Erythroblast (primary cell): ENCODE measurements around the gene CASP2.

Source experiments
- DNase-seq, 2 experiments: peaks; one replicate each; lab custom pipeline; 2025; lab: John Stamatoyannopoulos, UW
- GATA1 ChIP-seq: IDR thresholded peaks from 2 replicates; pipeline ENCODE4 v1.6.1; 2011; ENCODE audit warnings: low read depth, mild to moderate bottlenecking, control low read depth, low read length, moderate library complexity
- POLR2A ChIP-seq: IDR thresholded peaks from 2 replicates; pipeline ENCODE4 v1.6.1; 2011; ENCODE audit warnings: mild to moderate bottlenecking, low read length

CASP2 gene

DNA sequence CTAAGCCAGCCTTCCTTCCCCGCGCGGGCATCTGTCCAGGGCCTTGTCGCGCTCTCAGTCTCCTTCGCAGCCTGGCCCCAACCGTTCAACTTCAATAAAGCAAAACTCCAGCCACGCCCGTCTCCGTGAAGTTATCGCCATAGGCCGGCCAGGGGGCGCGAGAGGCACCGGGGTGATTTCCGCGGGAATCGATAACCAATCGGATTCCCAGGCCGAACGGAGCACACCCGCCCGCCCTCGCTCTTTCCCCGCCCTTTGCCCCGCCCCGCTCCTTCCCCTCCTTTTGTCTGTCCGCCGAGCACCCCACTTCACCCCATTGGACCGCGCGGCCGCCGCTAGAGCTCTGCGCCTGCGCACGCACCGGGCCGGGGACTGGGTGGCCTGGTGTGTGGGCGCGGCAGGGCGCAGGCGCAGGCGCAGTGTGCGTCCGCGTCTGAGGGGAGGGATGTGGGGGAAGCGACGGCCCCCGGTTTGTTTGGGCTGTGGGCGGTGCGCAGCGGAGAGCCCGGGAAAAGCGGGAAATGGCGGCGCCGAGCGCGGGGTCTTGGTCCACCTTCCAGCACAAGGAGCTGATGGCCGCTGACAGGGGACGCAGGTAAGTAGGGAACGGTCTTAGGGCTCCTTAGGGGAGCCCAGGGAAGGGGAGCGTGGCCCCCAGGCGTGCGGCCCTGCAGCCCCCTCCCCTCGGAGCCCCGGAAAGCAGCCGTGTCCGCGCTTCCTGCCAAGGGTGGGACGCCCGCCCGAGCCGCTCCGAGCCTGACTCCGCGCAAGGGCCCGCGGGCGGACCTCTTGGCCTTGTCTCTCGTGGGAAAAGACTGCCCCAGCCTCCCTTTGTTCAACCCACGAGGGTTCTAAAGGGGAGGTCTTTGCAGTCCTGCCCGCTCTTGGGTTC lies at the start of gene CASP2:
CASP2 (plus strand) TSS at position 417 of the 892 bp plus-strand sequence; CDS start at position 522, 105 bp downstream.
- DNase-seq: peak; percentile 98
- TF ChIP-seq POLR2A: peak; percentile 64
- no peak for TF ChIP-seq GATA1

GRCh38 chr7:143239813-143240212 lies 48.3 kb upstream of the CASP2 start:
- TF ChIP-seq POLR2A (no peak), GATA1 (no peak)
- DNase-seq: no peak

GRCh38 chr7:143240291-143241168 lies 47.6 kb upstream of the CASP2 start:
- DNase-seq: peak; percentile 72 to 79

DNA sequence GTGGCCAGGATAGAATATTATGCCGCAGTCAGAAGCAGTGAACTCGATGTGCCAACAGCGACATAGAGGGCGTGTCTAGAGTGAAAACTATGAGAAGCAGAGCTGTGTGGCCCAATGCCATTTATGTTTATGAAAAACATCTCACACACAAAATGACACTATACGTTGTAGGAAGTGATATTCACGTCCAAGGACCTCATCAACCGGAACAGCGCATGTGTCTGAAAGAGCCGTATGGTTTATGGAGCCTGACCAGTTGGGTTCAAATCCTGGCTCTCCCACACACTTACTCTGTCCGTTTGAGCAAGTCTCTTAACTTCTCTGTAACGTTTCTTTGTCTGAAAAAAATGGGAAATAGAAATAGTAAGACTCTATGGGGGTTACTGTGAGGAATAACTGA lies 45.8 kb upstream of the CASP2 start:
- no peak for DNase-seq
- TF ChIP-seq GATA1 (no peak), POLR2A (no peak)

More at GRCh38 chr7:143240291-143241168, 47.6 kb upstream of the CASP2 start:
- TF ChIP-seq POLR2A (no peak), GATA1 (no peak)

- no peak for DNase-seq
- TF ChIP-seq POLR2A: no peak
- no peak for TF ChIP-seq GATA1
Observed at GRCh38 chr7:143243111-143243510, 45.0 kb upstream of the CASP2 start.

DNA sequence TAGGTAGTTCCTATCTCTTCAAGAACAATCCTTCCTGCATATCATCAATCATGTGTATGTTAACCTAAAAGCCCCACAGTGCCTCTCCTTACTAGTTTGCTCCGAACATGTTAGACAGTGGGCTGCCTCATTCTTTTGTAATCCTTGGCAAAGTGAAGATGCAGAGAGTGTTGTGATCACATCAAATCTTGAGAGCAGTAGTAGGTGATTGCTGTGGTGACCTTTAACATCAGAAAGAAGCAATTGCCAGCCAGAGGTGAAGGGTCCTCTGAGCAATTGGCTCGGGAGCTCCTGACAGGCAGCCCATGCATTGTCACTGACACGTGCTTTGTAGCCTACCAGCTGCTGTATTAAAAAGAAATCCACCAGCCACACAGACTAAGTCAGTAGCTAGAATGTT lies 44.5 kb upstream of the CASP2 start:
- no peak for DNase-seq
- TF ChIP-seq POLR2A (no peak), GATA1 (no peak)

DNA sequence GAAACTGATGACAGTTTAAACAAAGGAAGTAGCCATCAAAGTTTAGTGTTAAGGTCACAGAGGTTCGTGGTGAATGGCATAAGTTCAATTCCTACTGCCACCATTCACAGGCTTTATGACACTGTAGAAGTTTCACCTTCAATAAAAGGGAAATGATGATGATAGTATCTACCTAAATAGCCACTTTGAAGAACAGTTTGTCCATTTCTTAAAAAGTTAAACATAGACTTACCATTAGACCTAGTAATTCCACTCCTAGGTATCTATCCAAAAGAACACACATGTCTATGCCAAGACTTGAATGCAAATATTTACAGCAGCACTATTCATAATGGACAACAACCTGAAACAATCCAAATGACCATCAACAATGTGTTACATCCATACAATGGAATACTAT lies 43.8 kb upstream of the CASP2 start:
- no peak for TF ChIP-seq POLR2A
- no peak for TF ChIP-seq GATA1
- DNase-seq: no peak

DNA sequence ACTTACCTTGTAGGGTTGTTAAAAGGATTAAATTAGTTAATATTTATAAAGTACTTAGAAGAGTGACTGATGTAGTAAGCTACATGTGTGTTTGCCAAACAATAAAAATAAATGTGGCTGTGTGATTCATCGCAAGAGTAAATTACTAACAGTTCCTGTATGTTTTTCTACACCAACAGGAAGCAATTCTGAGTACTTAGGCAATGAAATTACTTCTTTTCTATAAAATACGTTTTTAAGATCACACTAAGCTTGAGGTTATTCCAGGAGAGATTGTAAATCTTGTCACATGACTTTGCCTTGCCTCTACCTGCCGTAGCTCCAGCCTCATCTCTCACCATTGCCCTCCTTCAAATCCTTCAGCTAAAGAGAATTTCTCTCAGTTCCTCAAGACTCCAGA lies 43.0 kb upstream of the CASP2 start:
- no peak for DNase-seq
- TF ChIP-seq GATA1: no peak
- TF ChIP-seq POLR2A: no peak

DNA sequence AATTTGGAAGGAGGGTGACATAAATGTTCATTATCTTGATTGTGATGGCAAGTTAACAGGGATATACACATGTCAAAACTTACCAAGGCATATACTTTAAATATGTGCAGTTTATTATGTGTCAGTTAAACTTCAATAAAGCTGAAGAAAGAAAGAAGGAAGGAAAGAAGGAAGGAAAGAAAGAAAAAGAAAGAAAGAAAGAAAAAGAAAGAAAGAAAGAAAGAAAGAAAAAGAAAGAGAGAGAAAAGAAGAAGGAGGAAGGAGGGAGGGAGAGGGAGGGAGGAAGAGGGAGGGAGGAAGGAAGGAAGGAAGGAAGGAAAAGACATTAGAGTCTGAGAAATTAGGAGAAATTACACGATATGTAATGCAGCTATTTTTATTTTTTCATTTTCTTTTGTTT lies 40.8 kb upstream of the CASP2 start:
- DNase-seq: no peak
- no peak for TF ChIP-seq POLR2A
- TF ChIP-seq GATA1: no peak

GRCh38 chr7:143248761-143249354 lies 39.3 kb upstream of the CASP2 start:
- no peak for TF ChIP-seq POLR2A
- no peak for TF ChIP-seq GATA1
- no peak for DNase-seq

DNA sequence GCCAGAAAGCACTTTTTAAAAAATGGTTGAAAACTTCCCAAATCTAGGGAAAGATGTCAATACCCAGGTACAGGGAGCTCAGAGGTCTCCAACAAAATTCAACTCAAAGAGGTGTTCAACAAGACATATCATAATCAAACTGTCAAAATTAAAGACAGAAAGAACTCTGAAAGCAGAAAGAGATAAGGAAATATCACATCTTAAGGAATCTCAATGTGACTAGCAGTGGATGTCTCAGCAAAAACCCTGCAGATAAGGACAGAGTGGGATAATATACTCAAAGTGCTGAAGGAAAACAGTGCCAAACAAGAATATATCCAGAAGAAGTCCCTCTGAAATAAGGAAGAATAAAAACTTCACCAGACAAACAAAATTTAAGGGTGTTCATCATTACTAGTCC lies 38.0 kb upstream of the CASP2 start:
- DNase-seq: no peak
- TF ChIP-seq POLR2A (no peak), GATA1 (no peak)

GRCh38 chr7:143250822-143251221 lies 37.3 kb upstream of the CASP2 start:
- TF ChIP-seq GATA1 (no peak), POLR2A (no peak)
- DNase-seq: no peak

DNA sequence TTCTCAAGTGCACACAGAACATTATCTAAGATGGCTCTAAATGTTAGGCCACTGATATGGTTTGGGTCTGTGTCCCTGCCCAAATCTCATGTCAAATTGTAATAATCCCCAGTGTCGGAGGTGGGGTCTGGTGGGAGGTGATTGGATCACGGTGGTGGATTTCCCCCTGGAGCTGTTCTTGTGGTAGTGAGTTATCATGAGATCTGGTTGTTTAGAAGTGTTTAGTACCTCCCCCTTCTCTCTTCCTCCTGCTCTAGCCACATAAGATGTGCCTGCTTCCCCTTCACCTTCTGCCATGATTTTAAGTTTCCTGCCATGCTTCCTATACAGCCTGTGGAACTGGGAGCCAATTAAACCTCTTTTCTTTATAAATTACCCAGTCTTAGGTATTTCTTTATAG lies 36.1 kb upstream of the CASP2 start:
- DNase-seq: no peak
- TF ChIP-seq GATA1 (no peak), POLR2A (no peak)
